Measurements from ENCODE around the gene CCDC32. TPM values are rescaled to one million over a fixed set of nuclear protein-coding genes. Genes with fewer than 3 reads are reported as not detected.
A peak's percentile ranks its signal among the peaks of the same experiment; 100 is the strongest.

CCDC32 gene
- total and polyA plus RNA-seq, 2 of the 13 experiments (the other 11 are each of a cell fraction or from before 2014, with no cell fraction given) = 10.8 to 23.2 TPM

- TF ChIP-seq NFAT5 (CRISPR knock-in tag; IDR thresholded peaks at IDR 0.05) = no peak
- TF ChIP-seq ZKSCAN1 (IDR thresholded peaks at IDR 0.05; ENCODE audit: low read length) = peak; percentile 63; the same call in 1 of the 2 replicates
- peak; percentile 44; the same call in 1 of the 2 replicates for TF ChIP-seq GABPB1 (CRISPR knock-in tag; IDR thresholded peaks at IDR 0.05)
- peak; percentile 70; the same call in 1 of the 2 replicates for TF ChIP-seq ZFP90 (CRISPR knock-in tag; IDR thresholded peaks at IDR 0.05; ENCODE audit: borderline replicate concordance)
- TF ChIP-seq ZBTB3 (CRISPR knock-in tag; IDR thresholded peaks at IDR 0.05; ENCODE audit: borderline replicate concordance, low read depth) = no peak
- 0 out of 2 replicates have a peak, but pooled peaks have one; percentile 41 for TF ChIP-seq ZNF512B (CRISPR knock-in tag; IDR thresholded peaks at IDR 0.05; ENCODE audit: borderline replicate concordance)
- TF ChIP-seq ISX (CRISPR knock-in tag; conservative IDR thresholded peaks at IDR 0.05) = no peak
- TF ChIP-seq ELF1 (CRISPR knock-in tag; IDR thresholded peaks at IDR 0.05) = peak; percentile 74
- no peak for TF ChIP-seq HHEX (CRISPR knock-in tag; IDR thresholded peaks at IDR 0.05)
- TF ChIP-seq HNRNPL (IDR thresholded peaks at IDR 0.05; ENCODE audit: low read depth, low read length) = no peak
- TF ChIP-seq SUZ12 (IDR thresholded peaks at IDR 0.05; ENCODE audit: low read depth, low read length) = no peak
- peak; percentile 99 for TF ChIP-seq HOXA3 (CRISPR knock-in tag; IDR thresholded peaks at IDR 0.05)
- TF ChIP-seq NFRKB (IDR thresholded peaks at IDR 0.05) = peak; percentile 83
- peak; percentile 81 for TF ChIP-seq GATAD2A (CRISPR knock-in tag; IDR thresholded peaks at IDR 0.05)
- TF ChIP-seq SETDB1 (CRISPR knock-in tag; IDR thresholded peaks at IDR 0.05; ENCODE audit: borderline replicate concordance) = no peak
- TF ChIP-seq TBL1XR1 (IDR thresholded peaks at IDR 0.05; ENCODE audit: borderline replicate concordance, low read length, partially characterized antibody) = peak; percentile 33
- TF ChIP-seq THAP11 (CRISPR knock-in tag; IDR thresholded peaks at IDR 0.05) = peak; percentile 87
- TF ChIP-seq ZFP1 (CRISPR knock-in tag; IDR thresholded peaks at IDR 0.05) = peak; percentile 61; the same call in 1 of the 2 replicates
- 0 out of 2 replicates have a peak, but pooled peaks have one; percentile 5 for TF ChIP-seq TFAP4 (IDR thresholded peaks at IDR 0.05; ENCODE audit: borderline replicate concordance, low read depth)
- peak; percentile 100 for TF ChIP-seq SIN3A (IDR thresholded peaks at IDR 0.05; ENCODE audit: borderline replicate concordance, low read depth, low read length)
- TF ChIP-seq ZBTB7B (CRISPR knock-in tag; IDR thresholded peaks at IDR 0.05) = no peak
- no peak for TF ChIP-seq NR3C1 (CRISPR knock-in tag; IDR thresholded peaks at IDR 0.05)
- no peak for TF ChIP-seq CHD2 (IDR thresholded peaks at IDR 0.05; ENCODE audit: low read depth, low read length)
Observed at GRCh38 chr15:40593588-40594428, 29.0 kb upstream of the CCDC32 start, which contains the start of gene KNL1 (continued).
